ENCODE measurements around the gene IGFBP1. TPM values are rescaled to one million over a fixed set of nuclear protein-coding genes. Genes with fewer than 3 reads are reported as not detected.
A peak's percentile ranks its signal among the peaks of the same experiment; 100 is the strongest.

Gene IGFBP1
- total and polyA plus RNA-seq, 2 of the 13 experiments (the other 11 are each of a cell fraction or from before 2014, with no cell fraction given): 5.4 to 885 TPM

DNA sequence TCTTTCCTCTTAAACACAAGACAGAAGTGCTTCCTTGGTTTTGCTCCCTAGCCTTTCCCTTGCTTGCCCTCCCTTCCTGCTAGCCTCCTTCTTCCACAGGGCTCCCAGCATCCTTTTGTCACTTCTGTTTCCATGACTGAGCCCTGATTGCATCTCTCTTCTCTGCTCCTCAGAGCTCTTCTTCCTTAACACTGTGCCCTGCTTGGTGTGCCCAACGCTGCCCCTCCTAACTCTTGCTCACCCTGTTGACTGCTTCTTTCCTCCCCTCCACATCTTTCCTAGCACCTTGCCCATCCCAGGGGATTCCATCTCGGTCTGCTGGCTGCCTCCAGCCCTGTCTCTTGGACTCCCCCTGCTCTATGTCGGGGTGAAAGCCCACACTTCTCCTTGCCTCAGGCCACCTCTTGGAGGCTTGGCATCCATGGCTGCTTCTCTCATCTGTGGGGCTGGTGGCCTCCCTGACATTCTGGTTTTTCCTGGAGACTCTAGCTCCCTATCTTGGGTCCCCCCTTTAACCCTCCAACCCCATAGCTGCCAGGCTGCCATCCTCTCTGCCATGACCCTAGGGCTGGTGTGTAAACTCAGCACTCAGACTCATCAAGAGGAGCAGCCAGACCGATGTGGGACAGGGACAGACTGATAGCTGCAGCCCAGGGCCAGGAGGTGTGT, 5.8 kb downstream of the IGFBP1 start (continued):
- TF ChIP-seq BCL3 (CRISPR knock-in tag; IDR thresholded peaks at IDR 0.05): 0 out of 2 replicates have a peak, but pooled peaks have one; percentile 37
- TF ChIP-seq CTCF (CRISPR knock-in tag; IDR thresholded peaks at IDR 0.05): no peak
- no peak for TF ChIP-seq TRIM22 (IDR thresholded peaks at IDR 0.05)
- TF ChIP-seq ZNF720 (CRISPR knock-in tag; IDR thresholded peaks at IDR 0.05): no peak
- peak; percentile 7; the same call in 1 of the 2 replicates for TF ChIP-seq XBP1 (CRISPR knock-in tag; IDR thresholded peaks at IDR 0.05)
- no peak for TF ChIP-seq ZNF281 (CRISPR knock-in tag; IDR thresholded peaks at IDR 0.05; ENCODE audit: borderline replicate concordance)
- TF ChIP-seq ZBTB14 (CRISPR knock-in tag; IDR thresholded peaks at IDR 0.05): no peak
- TF ChIP-seq ZNF780A (CRISPR knock-in tag; IDR thresholded peaks at IDR 0.05): 0 out of 2 replicates have a peak, but pooled peaks have one; percentile 26
- TF ChIP-seq GATA4 (IDR thresholded peaks at IDR 0.05; ENCODE audit: borderline replicate concordance, low read depth): peak; percentile 57
- 0 out of 2 replicates have a peak, but pooled peaks have one; percentile 19 for TF ChIP-seq RXRB (CRISPR knock-in tag; IDR thresholded peaks at IDR 0.05; ENCODE audit: borderline replicate concordance)
- TF ChIP-seq SOX5 (CRISPR knock-in tag; IDR thresholded peaks at IDR 0.05; ENCODE audit: borderline replicate concordance): no peak
- peak; percentile 87; the same call in 1 of the 2 replicates for TF ChIP-seq ZNF354B (CRISPR knock-in tag; IDR thresholded peaks at IDR 0.05)
- peak; percentile 85; the same call in 1 of the 2 replicates for TF ChIP-seq ZNF775 (CRISPR knock-in tag; IDR thresholded peaks at IDR 0.05; ENCODE audit: borderline replicate concordance)
- no peak for TF ChIP-seq DR1 (CRISPR knock-in tag; IDR thresholded peaks at IDR 0.05)
- peak; percentile 67; the same call in 1 of the 2 replicates for TF ChIP-seq PLSCR1 (CRISPR knock-in tag; IDR thresholded peaks at IDR 0.05; ENCODE audit: borderline replicate concordance)
- no peak for TF ChIP-seq FOXA1 (IDR thresholded peaks at IDR 0.05)
- TF ChIP-seq FOXA1 (CRISPR knock-in tag; IDR thresholded peaks at IDR 0.05): no peak
- TF ChIP-seq NFYC (CRISPR knock-in tag; IDR thresholded peaks at IDR 0.05): peak; percentile 16; the same call in 1 of the 2 replicates
- peak; percentile 65; the same call in 1 of the 2 replicates for TF ChIP-seq ZNF589 (CRISPR knock-in tag; conservative IDR thresholded peaks at IDR 0.05)
- TF ChIP-seq CBX2 (IDR thresholded peaks at IDR 0.05; ENCODE audit: low read depth, low read length): no peak
- peak; percentile 45; the same call in 1 of the 2 replicates for TF ChIP-seq CBX2 (CRISPR knock-in tag; IDR thresholded peaks at IDR 0.05; ENCODE audit: low read depth)

Measured in HepG2 (cell line).